GM12878 (cell line): ENCODE measurements around the gene REP15.

ENCODE experiments used
- BRCA1 ChIP-seq: IDR thresholded peaks from 2 replicates; pipeline ENCODE4 v1.6.1; 2011; ENCODE audit warnings: low read depth, low read length, improper control_type of control experiment
- CEBPB ChIP-seq, 2 experiments: fragments of 150-350 bp in 1 of 2; IDR thresholded peaks; 2 replicates each; pipeline ENCODE4 v1.6.1; 2012 to 2014; ENCODE audit warnings: low read depth in 2 of 2, low read length in 2 of 2, borderline replicate concordance in 1 of 2, inconsistent platforms in 1 of 2
- CTCF ChIP-seq, 3 experiments: IDR thresholded peaks in 2 of 3; conservative IDR thresholded peaks in 1 of 3; 2 replicates each; pipeline ENCODE4 v1.5.1; 2011; ENCODE audit warnings: low read depth in 3 of 3, low read length in 3 of 3, mild to moderate bottlenecking in 3 of 3, control low read depth in 2 of 3, moderate library complexity in 2 of 3, inconsistent platforms in 1 of 3, mixed read lengths in 1 of 3; ENCODE audit not compliant: control insufficient read depth in 2 of 3, insufficient read depth in 1 of 3; ENCODE audit errors: extremely low read depth in 1 of 3
- ELK1 ChIP-seq: IDR thresholded peaks from 2 replicates; pipeline ENCODE4 v1.6.1; 2012; ENCODE audit warnings: low read depth, low read length, improper control_type of control experiment
- MXI1 ChIP-seq: fragments of 150-350 bp; IDR thresholded peaks from 2 replicates; pipeline ENCODE4 v1.6.1; 2011; ENCODE audit warnings: low read depth, mild to moderate bottlenecking, inconsistent platforms, low read length, improper control_type of control experiment
- NR2C2 ChIP-seq: IDR thresholded peaks from 2 replicates; pipeline ENCODE4 v1.6.1; 2011; ENCODE audit warnings: borderline replicate concordance, low read depth; ENCODE audit not compliant: control insufficient read depth, insufficient read length
- POLR2A ChIP-seq: IDR thresholded peaks from 2 replicates; pipeline ENCODE4 v1.6.1; 2011; ENCODE audit warnings: low read depth, mild to moderate bottlenecking, low read length
- RCOR1 ChIP-seq: conservative IDR thresholded peaks from 2 replicates; pipeline ENCODE4 v1.6.1; 2012; ENCODE audit warnings: low read depth, low read length, improper control_type of control experiment
- STAT1 ChIP-seq: fragments of 450-650 bp; conservative IDR thresholded peaks from 2 replicates; pipeline ENCODE4 v1.6.1; 2014; ENCODE audit warnings: antibody characterized with exemption, mild to moderate bottlenecking
- TCF7 ChIP-seq: IDR thresholded peaks from 2 replicates; pipeline ENCODE4 v1.6.1; 2014; ENCODE audit warnings: antibody characterized with exemption, borderline replicate concordance
- TF ChIP-seq, protein P1 (sequence below): fragments of 450-650 bp; IDR thresholded peaks from 2 replicates; pipeline ENCODE4 v1.6.1; 2017; ENCODE audit warnings: mild to moderate bottlenecking

DNA sequence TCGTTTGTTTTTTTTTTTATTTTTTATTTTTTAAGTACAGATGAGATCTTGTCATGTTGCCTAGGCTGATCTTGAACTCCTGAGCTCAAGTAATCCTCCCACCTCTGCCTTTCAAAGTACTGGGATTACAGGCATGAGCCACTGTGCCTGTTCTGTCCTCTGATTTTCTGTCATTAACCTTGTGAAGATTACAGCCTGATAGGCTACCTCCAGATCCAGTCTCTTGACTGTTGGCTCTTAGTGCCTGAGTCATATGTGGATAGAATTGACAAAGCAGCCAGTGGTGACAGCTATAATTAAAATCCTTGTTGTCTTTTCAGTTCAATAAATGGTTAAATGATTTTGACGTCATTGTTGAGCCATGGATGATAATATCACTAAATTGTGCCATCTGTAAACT lies 21.3 kb upstream of the REP15 start:
- TF ChIP-seq TCF7 (no peak), RCOR1 (no peak), CEBPB (IDR thresholded peaks at IDR 0.05; ENCODE audit: borderline replicate concordance in 1 of 2, low read depth in 2 of 2, low read length in 2 of 2) (no peak), MXI1 (no peak), NR2C2 (no peak), STAT1 (no peak), POLR2A (no peak), BRCA1 (no peak), CTCF (IDR thresholded peaks at IDR 0.05 in 2 of 3, conservative IDR thresholded peaks at IDR 0.05 in 1 of 3; ENCODE audit: control insufficient read depth in 2 of 3, extremely low read depth in 1 of 3, insufficient read depth in 1 of 3, low read depth in 3 of 3, low read length in 3 of 3) (no peak), ELK1 (no peak)
- TF ChIP-seq, protein P1, sequence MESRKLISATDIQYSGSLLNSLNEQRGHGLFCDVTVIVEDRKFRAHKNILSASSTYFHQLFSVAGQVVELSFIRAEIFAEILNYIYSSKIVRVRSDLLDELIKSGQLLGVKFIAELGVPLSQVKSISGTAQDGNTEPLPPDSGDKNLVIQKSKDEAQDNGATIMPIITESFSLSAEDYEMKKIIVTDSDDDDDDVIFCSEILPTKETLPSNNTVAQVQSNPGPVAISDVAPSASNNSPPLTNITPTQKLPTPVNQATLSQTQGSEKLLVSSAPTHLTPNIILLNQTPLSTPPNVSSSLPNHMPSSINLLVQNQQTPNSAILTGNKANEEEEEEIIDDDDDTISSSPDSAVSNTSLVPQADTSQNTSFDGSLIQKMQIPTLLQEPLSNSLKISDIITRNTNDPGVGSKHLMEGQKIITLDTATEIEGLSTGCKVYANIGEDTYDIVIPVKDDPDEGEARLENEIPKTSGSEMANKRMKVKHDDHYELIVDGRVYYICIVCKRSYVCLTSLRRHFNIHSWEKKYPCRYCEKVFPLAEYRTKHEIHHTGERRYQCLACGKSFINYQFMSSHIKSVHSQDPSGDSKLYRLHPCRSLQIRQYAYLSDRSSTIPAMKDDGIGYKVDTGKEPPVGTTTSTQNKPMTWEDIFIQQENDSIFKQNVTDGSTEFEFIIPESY = no peak
